OCI-LY1 (cell line): ENCODE measurements around the gene MRTFA.

Source experiments
- CTCF ChIP-seq: fragments of 200-600 bp; sonication (generic), shearing (Covaris generic); IDR thresholded peaks from 2 replicates; pipeline ENCODE4 v1.5.1; 2017; ENCODE audit warnings: mild to moderate bottlenecking, antibody characterized with exemption, low read length, moderate library complexity, mixed read lengths
- EZH2 ChIP-seq: fragments of 200-600 bp; sonication (generic), shearing (Covaris generic); IDR thresholded peaks from 2 replicates; pipeline ENCODE4 v1.8.0; 2017; ENCODE audit warnings: borderline replicate concordance, mixed run types, mild to moderate bottlenecking, antibody characterized with exemption, low read length, moderate library complexity, mixed read lengths

GRCh38 chr22:40670058-40670457 lies 33.5 kb upstream of the MRTFA start:
- TF ChIP-seq CTCF = no peak
- TF ChIP-seq EZH2 = no peak
